ENCODE data around the gene CLRN2. TPM values are rescaled to one million over a fixed set of nuclear protein-coding genes. Genes with fewer than 3 reads are reported as not detected.

CLRN2 gene
- total RNA-seq, 3 donors from 2014 or later: not detected

GRCh38 chr4:17523662-17524061 is 8.7 kb downstream of the CLRN2 start:
- Histone ChIP-seq H3K9me3 (no peaks in the 10 kb centered on the region), H3K36me3 (no peaks in the 10 kb centered on the region), H3K27ac (no peak overlapping the region), H3K27me3 (peaks cover 0 to 3% of the 10 kb centered on the region in 2 donors), H3K4me3 (no peak overlapping the region), H3K4me1 (no peaks in the 10 kb centered on the region)
- DNase-seq (ENCODE audit: low spot score in 2 of 2): no peak
- TF ChIP-seq POLR2AphosphoS5 (IDR thresholded peaks at IDR 0.05) (no peak), CTCF (IDR thresholded peaks at IDR 0.05) (no peak), POLR2A (IDR thresholded peaks at IDR 0.05) (no peak)
- intact Hi-C loops (cut with DNase I; ENCODE audit: low total_unique reads): loop anchor here (1.0 kb wide), 1 partner anchor 23 kb away; no protein-coding TSS in a partner anchor

- Histone ChIP-seq H3K36me3 (no peaks in the 10 kb centered on the region), H3K4me1 (no peaks in the 10 kb centered on the region), H3K9me3 (no peaks in the 10 kb centered on the region), H3K4me3 (no peak overlapping the region), H3K27ac (no peak overlapping the region), H3K27me3 (no peaks in the 10 kb centered on the region)
- no peak for DNase-seq (ENCODE audit: low spot score in 2 of 2)
- TF ChIP-seq POLR2AphosphoS5 (IDR thresholded peaks at IDR 0.05) (no peak), CTCF (IDR thresholded peaks at IDR 0.05) (no peak), POLR2A (IDR thresholded peaks at IDR 0.05) (no peak)
- intact Hi-C loops (cut with DNase I; ENCODE audit: low total_unique reads): no loop called here
Measured at GRCh38 chr4:17526695-17527477, 11.9 kb downstream of the CLRN2 start.

GRCh38 chr4:17528551-17529165 is 13.7 kb downstream of the CLRN2 start:
- H3K9me3 ChIP-seq: no peaks in the 10 kb centered on the region
- H3K4me3 ChIP-seq: no peak overlapping the region
- no peaks in the 10 kb centered on the region for H3K4me1 ChIP-seq
- TF ChIP-seq POLR2AphosphoS5 (IDR thresholded peaks at IDR 0.05) (no peak), CTCF (IDR thresholded peaks at IDR 0.05) (no peak), POLR2A (IDR thresholded peaks at IDR 0.05) (no peak)
- H3K27ac ChIP-seq: no peak overlapping the region
- H3K27me3 ChIP-seq: no peaks in the 10 kb centered on the region
- DNase-seq (ENCODE audit: low spot score in 2 of 2): no peak
- no peaks in the 10 kb centered on the region for H3K36me3 ChIP-seq
- intact Hi-C loops (cut with DNase I; ENCODE audit: low total_unique reads): no loop called here

DNA sequence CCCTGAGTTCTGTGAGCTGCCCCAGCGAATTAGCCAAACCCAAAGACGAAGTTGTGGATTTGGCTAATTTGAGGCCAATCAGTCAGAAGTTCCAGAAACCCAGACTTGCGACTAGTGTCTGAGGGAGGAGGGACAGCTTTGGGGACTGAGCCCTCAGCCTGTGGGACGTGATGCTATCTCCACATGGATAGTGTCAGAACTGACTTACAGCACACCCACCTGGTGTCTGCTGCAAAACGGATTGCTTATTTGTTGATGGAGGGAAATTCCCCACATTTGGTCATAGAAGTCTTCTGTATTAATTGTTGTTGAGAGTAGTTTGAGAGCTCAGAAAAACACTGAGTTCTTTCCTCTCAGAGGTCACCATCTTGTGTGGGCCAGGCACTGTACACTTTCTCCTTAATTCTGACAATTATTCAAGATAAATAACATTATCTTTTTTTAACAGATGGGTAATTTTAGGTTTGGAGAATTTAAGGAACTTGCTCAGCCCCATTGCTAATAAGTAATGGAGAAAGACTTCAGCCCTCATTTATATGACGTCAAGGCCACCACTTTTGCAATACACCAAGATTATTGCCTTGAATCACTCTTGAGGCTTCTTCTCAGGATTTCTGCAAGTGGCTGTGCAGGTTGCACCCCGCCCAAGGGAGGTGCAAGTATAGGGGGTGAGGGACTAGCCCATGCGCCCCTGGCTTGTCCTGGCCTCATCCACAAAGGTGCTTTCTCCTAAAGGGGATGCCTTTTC is 16.7 kb downstream of the CLRN2 start:
- TF ChIP-seq POLR2A (IDR thresholded peaks at IDR 0.05) (no peak), CTCF (IDR thresholded peaks at IDR 0.05) (no peak), POLR2AphosphoS5 (IDR thresholded peaks at IDR 0.05) (no peak)
- H3K4me3 ChIP-seq: no peak overlapping the region
- no peak for DNase-seq (ENCODE audit: low spot score in 2 of 2)
- intact Hi-C loops (cut with DNase I; ENCODE audit: low total_unique reads): no loop called here
- no peaks in the 10 kb centered on the region for H3K36me3 ChIP-seq
- H3K27ac ChIP-seq: no peak overlapping the region
- no peaks in the 10 kb centered on the region for H3K27me3 ChIP-seq
- H3K4me1 ChIP-seq: no peaks in the 10 kb centered on the region
- H3K9me3 ChIP-seq: no peaks in the 10 kb centered on the region

- Histone ChIP-seq H3K27me3 (no peaks in the 10 kb centered on the region), H3K4me1 (no peaks in the 10 kb centered on the region), H3K27ac (no peak overlapping the region), H3K4me3 (no peak overlapping the region), H3K9me3 (no peaks in the 10 kb centered on the region), H3K36me3 (no peaks in the 10 kb centered on the region)
- DNase-seq (ENCODE audit: low spot score in 2 of 2): no peak
- intact Hi-C loops (cut with DNase I; ENCODE audit: low total_unique reads): no loop called here
- TF ChIP-seq POLR2AphosphoS5 (IDR thresholded peaks at IDR 0.05): no peak
- no peak for TF ChIP-seq POLR2A (IDR thresholded peaks at IDR 0.05)
Measured at GRCh38 chr4:17534705-17535104, 19.7 kb downstream of the CLRN2 start.
